NCI-H2227 (cell line): ENCODE data around the gene SLC37A1.
"Not testable (repeated sequence)": the region's sequence is repeated elsewhere in the genome, so short reads cannot be mapped to it uniquely, and the experiment has no call there.

ENCODE experiments used
- DNase-seq: peaks from one replicate; lab custom pipeline; 2025; ENCODE audit not compliant: unreplicated experiment; lab: John Stamatoyannopoulos, UW

Gene SLC37A1

GRCh38 chr21:42513151-42513984 is at the start of gene SLC37A1:
TSS of gene SLC37A1 (plus strand) at chr21:42513852. CDS start at chr21:42518455, 4,603 bp downstream.
- peak; percentile 23 for DNase-seq

DNA sequence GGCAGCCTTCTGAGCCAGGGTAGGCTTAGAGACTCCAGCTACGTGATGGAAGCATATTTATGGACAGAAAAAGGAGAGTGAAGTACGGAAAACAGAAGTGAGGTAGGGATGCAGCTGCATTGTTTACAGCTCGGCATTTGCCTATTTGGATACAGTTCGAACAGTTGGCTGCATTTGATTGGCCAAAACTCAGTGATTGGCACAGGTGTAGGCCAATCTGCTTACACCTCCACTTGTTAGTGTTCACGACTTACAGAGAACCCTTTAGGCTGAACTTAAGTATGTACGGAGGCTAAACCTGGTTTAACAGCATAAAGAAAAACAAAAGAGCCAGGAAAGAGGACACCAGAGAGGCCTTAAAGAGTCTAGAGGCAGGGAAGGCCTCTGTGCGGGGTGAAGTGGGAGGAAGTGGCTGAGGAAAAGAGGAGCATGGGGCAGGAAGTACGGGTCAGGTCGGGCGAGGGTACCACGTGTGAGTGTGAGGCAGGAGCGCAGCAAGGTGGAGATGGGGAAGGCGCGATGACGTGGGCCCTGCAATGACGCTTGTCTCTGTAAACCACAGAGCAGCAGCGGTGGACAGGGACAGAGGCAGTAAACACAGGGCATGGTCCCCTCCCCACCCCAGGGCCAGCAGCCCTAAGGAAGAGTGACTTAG is 49.7 kb upstream of the SLC37A1 start:
- DNase-seq: no peak

GRCh38 chr21:42465008-42465802 is 48.4 kb upstream of the SLC37A1 start:
- DNase-seq: no peak

- no peak for DNase-seq
These were observed 47.9 kb upstream of the SLC37A1 start for GRCh38 chr21:42465803-42466127.

GRCh38 chr21:42466700-42467099 is 47.0 kb upstream of the SLC37A1 start:
- DNase-seq: no peak

DNA sequence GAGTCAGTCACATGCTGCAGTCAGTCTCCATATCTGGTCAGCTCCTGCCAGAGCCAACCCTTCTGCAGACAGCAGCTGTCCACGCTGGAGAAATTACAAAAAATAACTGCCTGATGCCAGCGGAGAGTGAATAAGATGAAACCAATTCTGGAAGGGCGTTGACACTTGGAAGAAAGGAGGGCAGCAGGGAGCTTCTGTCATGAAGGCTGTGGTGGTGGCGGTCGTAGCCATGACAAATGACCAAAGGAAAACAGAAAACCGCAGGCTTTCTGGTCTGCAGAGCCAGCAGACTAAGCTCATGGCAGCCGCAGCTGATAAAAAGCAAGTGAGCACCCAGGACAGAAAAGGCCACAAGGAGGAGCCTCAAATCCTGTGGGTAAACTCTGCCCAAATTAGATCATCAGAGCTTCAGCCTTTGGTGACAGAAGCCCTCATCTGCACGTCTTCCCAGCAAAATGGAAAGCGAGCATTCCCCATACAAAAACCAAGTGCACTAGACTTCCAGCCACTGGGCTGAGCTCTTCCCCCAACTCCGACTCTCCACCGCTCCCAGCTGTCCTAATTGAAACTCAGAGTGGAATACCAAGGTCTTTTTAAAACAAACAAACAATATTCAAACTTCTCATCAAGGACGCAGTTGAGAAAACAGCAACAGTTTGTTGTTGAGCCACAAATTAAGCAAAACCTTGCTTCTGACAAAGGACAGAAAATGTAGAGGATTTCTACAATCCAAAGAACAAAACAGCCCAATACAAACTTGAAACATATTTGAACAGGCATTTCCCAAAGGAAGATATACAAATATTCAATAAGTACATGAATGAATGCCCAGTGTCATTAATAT is 46.3 kb upstream of the SLC37A1 start:
- DNase-seq: peak; percentile 6

DNA sequence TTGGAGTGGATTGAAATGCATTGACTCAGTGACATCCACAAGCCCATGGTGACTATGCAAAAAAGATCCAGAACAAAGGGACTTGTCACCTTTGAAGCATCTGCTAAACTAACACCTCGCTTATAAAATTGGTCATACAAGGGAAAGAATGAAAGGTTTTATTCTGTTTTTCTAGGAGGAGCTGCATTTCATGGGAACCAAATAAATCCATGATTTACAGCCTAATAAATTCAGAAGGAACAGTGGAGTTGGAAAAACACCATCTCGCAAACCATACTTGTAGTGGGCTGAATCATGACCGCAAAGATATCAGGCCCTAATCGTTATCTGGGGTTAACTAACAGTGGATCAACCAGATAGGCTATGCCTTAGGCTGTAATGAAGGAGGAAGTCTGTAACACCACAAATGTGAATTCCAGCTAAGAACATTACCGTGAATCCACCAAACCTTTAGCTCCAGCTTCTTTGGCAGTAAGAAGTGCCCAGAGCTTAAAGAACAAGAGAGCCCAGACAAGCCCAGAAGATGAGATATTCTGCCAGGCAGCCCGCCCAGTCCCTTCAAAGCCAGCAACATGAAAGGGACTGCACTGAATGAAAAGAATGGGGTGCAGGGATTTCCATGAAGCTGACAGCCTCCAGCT is 45.0 kb upstream of the SLC37A1 start:
- no peak for DNase-seq

- DNase-seq: no peak
These were observed 44.4 kb upstream of the SLC37A1 start for GRCh38 chr21:42469272-42469671.

- DNase-seq: not testable (repeated sequence)
These were observed 43.9 kb upstream of the SLC37A1 start for GRCh38 chr21:42469726-42470125.

GRCh38 chr21:42471206-42471605 is 42.4 kb upstream of the SLC37A1 start:
- DNase-seq: no peak

- DNase-seq: no peak
These were observed 41.8 kb upstream of the SLC37A1 start for GRCh38 chr21:42471716-42472330.

DNA sequence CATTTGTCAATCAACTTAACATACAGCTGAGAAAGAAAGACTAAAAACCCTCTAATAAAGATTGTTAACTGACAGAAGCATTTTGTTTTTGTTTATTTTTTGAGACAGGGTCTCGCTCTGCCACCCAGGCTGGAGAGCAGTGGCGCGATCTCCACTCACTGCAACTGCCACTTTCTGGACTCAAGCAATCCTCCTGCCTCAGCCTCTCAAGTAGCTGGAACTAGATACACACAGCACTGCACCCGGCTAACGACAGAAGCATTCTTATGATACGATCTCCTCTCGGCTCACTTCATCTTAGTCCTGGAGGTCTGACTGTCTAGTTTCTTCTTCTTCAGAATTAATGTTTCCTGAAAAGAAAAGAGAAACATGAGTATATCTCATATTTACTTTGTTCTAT is 41.1 kb upstream of the SLC37A1 start:
- DNase-seq: no peak

DNA sequence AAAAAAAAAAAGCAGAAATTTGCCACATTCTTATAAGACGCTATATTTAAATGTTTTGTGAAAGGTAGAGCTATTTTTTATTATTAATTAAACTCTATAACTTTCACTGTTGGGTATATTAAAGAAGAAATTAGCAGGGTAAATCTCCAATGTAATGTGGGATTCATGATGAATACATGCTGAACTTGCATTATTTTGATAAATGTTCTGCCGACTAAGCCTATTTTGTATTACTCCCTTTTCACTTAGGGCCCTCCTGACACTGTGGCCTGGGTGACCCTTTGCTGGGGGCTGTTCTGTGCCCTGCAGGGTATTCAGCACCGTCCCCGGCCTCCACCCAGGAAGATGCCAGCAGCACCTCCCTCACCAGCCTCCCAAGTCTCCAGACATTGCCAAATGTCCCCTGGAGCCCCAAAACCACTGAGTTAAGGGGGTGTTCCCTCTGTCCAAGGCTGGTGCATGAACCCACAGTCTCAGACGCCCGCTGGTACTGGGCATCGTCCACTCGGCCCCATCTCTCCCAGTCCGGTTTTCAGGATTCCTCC is 40.1 kb upstream of the SLC37A1 start:
- no peak for DNase-seq

GRCh38 chr21:42474043-42474831 is 39.4 kb upstream of the SLC37A1 start:
- peak; percentile 10 for DNase-seq

DNA sequence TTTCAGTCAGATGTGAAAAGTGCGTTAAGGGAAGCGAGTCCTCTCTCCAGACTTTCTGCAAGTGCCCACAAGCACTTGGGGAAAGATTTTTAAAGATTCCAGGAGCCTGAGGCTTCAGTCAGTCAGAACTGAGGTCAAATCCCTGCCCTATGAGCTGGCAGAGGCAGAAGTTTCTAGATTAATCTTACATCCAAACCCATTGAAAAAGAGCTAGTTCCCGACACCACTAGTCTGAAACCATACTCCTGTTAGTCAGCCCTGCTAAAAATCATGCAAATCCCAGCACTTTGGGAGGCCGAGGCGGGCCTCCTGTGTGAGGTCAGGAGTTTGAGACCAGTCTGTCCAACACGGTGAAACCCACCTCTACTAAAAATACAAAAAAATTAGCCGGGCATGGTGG is 38.6 kb upstream of the SLC37A1 start:
- no peak for DNase-seq

DNA sequence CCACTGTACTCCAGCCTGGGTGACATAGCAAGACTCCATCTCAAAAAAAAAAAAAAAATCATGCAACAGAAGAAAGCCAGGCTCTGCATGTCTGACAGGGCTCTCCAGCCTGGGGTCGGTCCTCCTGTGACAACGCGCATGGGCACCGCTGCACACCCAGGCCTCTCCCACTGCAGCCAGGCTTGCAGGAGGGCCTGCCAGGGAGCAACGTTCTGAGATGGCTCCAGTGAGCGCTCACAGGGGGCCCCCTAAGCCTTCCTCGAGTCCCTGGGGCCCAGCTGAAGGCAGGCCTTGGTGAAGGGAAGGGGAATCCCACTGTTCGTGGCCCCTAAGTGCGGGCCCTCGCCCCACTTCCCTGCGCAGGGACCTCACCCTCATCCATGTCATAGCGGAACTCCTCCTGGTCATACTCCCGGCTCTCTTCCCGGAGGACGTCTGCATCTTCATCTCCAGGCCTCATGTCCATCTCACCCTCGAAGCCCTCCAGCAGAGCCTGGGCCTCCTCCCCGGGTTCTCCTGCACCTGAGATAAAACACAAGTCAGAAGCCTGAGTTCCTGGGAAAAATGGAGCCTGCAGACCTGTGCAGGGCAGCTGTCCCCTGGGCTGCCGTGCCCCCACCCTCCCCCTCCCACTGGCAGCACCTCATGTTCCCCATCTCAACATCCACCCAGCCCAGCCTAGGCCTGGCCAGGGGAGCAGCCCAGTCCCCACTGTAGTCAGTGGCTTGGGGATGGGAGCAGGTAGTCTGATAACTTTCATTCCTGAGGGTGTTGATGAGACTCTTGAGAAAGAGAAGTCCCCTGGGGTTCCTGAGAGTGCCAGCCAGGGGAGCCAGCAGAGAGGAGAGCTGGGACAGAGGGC is 37.9 kb upstream of the SLC37A1 start:
- no peak for DNase-seq

DNA sequence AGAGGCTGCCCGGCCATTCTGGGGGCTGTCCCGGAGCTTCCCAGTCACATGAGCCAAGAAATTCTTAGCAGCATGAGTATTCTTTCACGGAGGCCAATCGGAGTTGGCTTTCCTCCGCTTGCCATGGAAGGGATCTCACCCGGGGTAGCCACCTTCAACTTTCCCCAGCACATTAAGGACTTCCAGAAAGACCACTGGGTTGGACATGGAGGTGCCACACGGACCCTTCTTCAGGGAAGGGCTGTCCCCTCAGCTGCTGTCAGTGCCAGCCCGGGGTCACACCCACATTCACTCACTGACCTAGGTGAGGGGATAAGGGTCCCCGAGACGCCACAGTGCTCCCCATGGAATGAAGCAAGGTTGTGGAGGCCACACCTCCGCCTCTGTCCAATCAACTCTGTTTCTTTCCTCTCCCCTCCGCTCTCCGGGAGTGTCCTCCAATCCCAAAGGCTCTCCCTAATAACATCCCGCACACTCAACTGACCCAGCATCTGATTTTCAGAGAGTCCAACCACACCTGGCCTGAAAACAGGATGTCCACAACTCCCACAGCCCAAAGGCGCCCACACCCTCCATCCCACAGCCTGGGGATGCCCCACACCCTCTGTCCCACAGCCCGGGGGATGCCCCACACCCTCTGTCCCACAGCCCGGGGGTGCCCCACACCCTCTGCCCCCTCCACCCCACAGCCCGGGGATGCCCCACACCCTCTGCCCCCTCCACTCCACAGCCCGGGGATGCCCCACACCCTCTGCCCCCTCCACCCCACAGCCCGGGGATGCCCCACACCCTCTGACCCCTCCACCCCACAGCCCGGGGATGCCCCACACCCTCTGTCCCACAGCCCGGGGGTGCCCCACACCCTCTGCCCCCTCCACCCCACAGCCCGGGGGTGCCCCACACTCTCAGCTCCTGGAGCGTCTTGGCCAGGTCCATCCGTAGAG is 37.0 kb upstream of the SLC37A1 start:
- DNase-seq: no peak
